ENCODE measurements around the gene NCLN.
A peak's percentile ranks its signal among the peaks of the same experiment; 100 is the strongest.
"Not testable (repeated sequence)": the region's sequence is repeated elsewhere in the genome, so short reads cannot be mapped to it uniquely, and the experiment has no call there.

Gene NCLN

DNA sequence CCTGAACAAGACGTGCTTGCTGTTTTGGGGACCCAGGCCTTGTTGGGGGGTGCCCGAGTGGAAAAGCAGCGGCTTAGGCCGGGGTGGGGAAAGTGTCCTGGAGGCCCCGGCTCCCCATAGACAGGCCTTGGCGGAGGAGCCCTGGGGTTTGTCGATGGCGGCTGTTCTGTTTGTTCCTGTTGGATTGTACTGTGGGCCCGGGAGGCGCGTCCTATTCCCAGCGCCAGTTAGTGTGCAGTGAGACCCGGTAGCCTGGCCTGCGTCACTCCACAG is 11.1 kb downstream of the NCLN start:
- DNase-seq, result no peak

DNA sequence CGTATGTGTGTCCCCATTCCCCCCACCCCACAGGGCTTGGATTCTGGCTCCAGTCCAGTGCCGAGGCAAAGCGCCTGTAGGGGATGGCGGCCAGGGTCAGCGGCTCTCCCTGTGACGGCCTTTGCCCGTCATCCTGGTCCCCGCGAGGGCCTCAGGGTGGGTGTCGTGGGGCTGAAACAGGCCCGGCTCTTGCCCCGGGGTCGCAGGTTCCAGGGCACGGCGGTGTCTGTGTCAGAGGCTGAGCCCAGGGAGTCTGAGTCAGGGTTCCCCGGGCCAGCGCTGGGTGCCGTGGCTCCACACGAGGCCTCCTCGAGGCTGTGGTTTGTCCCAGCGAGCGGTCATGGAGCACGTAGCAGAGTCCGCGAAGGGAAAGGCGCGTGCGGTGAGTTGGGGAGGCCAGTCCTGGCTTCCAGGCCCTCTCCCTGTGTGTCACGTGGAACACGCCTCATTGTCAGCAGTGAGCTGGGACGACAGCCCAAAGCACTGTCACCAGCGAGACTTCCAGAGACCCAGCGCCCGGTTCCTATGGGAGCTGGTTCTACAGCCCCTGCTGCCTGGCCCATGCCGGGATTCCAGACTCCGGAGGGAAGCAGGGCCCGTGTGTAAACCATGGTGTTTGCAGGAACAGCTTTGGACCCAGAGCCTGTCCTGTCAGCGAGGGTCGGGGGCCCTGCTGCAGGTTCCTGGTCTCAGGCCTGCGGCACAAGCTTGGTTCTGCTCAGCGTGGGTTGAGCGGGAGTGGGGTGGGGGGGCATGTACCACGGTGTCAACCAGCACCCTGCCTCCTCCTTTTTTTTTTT is 13.4 kb downstream of the NCLN start:
- no peak for DNase-seq

DNA sequence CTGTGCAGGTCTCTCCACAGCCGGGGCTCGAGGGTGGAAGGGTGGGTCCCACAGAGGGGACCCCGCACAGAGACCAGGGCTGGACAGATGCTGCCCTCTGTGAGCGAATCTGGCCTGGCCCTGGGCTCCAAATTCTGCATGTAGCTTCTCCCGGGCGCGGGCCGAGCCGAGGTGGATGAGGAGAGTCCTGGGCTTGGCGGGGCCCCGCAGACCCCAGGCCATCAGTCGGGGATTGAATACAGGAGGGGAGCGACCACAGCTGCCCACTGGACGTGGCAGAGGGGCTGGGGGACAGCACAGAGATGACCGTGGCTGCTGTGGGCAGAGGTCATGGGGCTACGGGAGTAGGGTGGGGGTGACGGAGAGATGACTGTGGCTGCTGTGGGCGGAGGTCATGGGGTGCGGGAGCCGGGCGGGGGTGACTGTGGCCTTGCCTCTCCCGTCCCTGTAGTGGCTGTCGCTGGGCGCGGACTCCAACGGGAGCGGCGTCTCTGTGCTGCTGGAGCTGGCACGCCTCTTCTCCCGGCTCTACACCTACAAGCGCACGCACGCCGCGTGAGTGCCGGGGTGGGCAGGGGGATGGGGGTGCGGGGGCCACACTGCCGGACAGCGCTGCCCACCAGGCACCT is 15.5 kb downstream of the NCLN start:
- no peak for DNase-seq

DNA sequence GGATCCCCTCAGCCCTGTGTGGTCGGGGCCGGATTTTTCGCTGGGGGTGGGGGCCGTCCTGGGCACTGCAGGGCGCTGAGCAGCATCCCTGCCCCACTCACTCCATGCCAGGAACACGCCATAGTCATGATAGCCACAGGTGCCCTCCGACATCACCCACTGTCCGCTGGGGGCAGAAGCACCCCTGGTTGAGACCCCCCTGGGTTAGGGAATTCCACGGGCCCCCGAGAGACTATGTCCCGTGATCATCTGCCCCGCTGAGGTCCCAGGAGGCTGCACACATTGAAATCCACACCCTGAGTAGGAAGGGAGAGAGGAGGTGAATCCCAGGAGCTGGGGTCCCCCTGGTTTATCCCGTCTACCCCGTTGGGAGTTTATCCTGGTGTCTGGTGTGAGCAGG is 16.2 kb downstream of the NCLN start:
- no peak for DNase-seq

DNA sequence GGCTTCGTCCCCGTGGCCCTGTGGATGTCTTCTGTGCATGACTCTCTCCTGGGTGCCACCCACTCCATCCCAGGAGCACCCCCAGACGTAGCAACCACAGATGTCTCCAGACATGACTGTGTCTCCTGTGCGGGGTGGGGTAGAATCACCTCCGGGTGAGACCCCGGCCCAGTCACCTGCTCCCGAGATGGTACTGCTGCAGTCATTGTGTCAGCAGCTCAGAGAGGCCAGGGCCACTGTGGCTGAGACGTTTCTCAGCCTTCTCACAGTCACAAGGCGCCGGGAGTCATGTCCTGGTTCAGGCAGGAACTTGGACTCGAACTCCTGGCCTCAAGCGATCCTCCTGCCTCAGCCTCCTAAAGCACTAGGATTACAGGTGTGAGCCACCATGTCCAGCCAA is 16.6 kb downstream of the NCLN start:
- no peak for DNase-seq

DNA sequence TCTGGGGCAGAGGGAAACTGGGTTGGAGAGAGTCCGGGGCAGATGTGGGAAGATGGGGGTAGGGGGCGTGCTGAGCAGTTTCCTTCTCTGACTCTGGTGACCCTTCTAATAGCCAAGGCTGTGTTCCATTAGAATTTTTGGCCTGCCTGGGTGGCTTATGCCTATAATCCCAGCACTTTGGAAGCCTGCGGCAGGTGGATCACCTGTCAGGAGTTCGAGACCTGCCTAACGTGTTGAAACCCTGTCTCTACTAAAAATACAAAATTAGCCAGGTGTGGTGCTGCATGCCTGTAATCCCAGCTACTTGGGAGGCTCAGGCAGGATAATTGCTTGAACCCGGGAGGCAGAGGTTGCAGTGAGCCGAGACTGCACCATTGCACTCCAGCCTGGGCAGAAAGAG is 17.2 kb downstream of the NCLN start:
- DNase-seq, result not testable (repeated sequence)

DNA sequence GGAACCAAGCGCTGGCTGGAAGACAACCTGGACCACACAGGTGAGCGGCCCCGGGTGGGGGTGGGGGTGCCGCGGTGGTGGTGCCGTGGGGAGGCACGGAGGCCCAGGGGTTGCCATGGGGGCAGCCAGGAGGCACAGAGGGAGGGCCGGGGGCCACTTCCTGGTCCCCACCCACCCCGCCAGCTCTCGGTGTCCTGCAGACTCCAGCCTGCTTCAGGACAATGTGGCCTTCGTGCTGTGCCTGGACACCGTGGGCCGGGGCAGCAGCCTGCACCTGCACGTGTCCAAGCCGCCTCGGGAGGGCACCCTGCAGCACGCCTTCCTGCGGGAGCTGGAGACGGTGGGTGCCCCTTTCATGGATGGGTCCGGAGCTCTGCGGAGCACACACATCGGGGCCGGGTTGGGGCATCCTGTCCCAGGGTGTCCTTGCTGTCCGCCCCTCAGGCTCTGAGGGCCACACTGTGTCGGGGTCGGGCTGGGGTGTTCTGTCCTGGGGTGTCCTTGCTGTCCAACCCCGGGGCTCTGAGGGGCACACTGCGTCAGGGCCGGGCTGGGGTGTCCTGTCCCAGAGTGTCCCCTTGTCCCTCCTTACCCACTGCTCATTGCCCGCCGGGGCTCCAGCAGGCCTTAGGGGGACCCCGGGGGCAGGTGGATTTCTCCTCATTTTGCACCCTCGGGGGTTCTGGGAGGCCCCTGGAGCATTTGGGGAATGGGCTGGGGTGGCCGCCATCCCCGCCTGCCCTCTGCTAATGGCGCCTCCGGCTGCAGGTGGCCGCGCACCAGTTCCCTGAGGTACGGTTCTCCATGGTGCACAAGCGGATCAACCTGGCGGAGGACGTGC is 18.3 kb downstream of the NCLN start:
- DNase-seq, result no peak

DNA sequence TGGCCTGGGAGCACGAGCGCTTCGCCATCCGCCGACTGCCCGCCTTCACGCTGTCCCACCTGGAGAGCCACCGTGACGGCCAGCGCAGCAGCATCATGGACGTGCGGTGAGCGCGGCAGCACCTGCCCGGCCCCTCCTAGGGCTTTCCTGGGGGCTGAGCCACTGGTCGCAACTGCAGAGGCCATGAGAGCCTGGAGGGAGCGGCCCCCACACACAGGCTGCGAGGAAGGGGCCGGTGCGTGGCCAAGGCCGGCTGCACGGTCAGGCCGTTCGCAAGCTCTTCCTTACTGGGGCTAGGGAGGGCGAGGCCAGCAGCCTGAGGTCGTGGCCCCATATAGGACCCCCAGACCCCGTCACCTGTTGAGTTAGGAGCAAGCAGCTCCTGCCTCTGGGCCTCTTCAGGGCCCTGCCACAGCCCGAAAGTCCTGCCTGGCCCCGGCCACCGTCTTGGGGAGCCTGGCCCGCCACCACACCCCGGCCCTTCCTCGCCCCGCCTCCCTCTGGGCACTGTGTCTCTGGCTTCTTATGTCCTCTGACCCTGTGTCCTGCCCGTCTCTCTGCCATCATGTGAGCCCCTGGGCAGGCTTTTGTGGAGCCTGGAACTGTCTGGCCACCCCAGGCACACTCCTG is 19.0 kb downstream of the NCLN start:
- DNase-seq, result no peak

DNA sequence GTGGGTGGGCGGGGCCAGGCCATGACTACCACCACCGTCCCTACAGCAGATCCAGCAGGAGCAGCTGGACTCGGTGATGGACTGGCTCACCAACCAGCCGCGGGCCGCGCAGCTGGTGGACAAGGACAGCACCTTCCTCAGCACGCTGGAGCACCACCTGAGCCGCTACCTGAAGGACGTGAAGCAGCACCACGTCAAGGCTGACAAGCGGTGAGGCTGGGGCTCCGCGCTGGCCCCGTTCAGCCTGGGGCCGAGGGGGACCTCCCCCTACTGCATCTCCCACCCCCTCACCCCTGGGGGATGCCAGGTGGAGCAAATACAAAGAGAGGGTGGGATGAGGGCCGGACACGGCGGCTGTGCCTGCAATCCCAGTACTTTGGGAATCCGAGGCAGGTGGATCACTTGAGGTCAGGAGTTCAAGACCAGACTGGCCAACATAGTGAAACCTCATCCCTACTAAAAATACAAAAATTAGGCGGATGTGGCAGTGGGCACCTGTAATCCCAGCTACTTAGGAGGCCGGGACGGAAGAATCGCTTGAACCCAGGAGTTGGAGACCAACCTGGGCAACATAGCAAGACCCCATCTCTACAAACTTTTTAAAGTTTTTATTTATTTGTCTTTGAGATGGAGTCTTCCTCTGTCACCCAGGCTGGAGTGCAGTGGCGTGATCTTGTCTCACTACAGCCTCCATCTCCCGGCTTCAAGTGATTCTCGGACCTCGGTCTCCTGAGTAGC is 20.7 kb downstream of the NCLN start:
- DNase-seq, result no peak

DNA sequence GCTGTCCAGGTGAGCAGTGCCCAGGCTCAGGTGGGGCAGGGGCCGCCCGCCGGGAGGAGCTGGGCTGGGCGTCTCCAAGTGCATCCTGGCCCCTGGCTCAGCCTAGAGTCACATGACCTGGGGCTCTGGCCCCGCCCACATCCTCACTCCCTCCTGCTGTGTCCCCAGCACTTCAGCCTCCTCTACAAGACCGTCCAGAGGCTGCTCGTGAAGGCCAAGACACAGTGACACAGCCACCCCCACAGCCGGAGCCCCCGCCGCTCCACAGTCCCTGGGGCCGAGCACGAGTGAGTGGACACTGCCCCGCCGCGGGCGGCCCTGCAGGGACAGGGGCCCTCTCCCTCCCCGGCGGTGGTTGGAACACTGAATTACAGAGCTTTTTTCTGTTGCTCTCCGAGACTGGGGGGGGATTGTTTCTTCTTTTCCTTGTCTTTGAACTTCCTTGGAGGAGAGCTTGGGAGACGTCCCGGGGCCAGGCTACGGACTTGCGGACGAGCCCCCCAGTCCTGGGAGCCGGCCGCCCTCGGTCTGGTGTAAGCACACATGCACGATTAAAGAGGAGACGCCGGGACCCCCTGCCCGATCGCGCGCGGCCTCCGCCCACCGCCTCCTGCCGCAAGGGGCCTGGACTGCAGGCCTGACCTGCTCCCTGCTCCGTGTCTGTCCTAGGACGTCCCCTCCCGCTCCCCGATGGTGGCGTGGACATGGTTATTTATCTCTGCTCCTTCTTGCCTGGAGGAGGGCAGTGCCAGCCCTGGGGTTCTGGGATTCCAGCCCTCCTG is 21.9 kb downstream of the NCLN start:
- DNase-seq, result no peak

DNA sequence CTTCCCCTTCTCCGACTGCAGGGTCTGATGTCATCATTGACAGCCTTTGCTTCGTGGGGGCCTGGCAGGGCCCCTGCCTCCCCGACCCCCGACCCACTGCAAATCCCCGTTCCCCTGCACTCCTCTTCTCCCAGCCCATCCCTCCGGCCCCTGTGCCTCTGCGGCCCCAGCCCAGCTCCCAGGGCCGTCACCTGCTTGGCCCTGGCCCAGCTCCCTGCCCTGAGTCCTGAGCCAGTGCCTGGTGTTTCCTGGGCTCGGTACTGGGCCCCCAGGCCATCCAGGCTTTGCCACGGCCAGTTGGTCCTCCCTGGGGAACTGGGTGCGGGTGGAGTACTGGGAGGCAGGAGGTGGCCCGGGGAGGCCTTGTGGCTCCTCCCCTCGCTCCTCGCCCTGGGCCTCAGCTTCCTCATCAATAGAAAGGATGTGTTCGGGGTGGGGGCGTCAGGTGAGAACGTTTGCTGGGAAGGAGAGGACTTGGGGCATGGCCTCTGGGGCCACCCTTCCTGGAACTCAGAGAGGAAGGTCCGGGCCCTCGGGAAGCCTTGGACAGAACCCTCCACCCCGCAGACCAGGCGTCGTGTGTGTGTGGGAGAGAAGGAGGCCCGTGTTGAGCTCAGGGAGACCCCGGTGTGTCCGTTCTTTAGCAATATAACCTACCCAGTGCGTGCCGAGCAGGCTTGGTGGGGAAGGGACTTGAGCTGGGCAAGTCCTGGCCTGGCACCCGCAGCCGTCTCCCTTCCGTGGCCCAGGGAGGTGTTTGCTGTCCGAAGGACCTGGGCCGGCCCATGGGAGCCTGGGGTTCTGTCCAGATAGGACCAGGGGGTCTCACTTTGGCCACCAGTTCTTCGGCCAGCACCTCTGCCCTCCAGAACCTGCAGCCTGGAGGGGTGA is 22.8 kb downstream of the NCLN start:
- no peak for DNase-seq

DNA sequence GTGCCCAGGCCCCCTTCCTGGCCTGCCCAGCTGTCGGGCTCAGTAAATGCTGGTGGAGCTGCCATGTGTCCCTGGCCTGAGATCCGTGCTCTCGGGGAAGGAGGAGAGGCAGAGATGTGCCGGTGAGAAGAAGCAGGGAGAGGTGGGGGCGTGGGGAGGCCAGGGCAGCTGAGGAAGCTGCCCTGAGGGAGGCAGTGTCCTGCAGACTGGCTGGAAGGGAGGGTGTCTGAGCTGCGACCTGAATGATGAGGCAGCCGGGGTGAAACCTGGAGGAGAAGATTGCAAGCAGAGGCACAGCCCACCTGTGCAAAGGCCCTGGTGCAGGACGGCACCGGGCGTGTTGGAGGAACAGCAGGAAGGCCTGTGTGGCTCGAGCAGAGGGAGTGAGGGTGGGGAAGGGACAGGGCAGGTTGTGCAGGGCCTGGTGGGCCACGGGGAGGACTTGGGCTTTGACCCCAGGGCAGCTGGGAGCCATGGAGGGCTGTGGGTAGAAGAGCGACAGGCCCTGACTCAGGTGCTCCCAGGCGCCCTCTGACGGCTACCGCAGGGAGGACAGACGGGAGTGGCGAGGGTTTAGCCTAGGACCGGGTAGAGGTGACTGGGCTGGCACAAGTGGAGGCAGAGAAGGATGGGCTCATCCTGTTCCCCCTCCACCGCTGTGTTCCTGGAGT is 24.8 kb downstream of the NCLN start:
- DNase-seq, result peak in 3 of 56 donors; percentile 22 to 27 (median 23)

DNA sequence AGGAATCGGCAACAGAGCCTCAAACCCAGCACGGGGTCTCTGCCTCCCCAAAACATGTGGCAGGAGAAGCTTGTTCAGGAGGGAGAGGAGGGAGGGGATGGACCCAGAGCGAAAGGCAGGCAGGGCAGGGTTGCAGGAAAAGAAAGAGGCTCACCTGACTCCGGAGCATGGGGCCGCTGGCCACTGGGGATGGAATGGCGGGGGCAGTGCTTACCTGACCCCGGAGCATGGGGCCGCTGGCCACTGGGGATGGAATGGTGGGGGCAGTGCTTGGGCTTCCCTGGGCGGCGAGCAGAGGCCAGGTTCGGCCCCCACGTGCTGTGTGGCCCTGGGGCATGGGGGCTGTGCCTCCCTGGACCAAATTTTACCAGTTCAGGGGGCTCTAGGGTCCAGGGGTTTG is 25.5 kb downstream of the NCLN start:
- no peak for DNase-seq

DNA sequence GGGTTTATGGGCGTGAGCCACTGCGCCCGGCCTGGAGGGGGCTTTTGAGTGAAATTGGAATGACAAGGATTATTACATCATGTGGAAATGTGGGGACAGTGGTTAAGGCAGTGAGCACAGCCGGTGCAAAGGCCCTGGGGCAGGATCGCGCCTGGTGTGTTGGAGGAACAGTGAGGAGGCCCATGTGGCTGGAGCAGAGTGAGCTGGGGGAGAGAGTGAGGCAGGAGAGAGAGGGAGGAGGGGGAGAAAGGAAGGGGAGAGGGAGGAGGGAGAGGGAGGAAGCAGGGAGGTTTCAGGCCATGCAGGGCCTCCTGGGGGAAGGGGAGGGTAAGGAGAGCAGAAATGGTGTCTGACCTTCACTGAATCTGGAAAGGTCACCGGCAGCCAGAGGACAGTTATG is 27.4 kb downstream of the NCLN start:
- DNase-seq, result no peak

DNA sequence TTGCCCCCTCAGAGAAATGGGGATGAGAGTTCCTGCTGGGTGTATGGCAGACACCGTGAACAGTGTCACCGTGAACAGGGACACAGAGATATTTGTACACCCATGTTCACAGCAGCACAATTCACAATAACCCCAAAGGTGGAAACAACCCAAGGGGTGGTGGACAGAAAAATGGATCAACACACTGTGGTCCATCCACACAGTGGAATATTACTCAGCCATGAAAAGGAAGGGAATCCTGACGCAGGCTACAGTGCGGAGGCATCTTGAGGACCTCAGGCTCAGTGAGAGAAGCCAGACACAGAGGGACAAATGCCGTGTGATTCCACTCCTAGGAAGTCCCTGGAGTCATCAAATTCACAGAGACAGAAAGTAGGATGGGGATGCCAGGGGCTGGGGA is 31.1 kb downstream of the NCLN start:
- no peak for DNase-seq

DNA sequence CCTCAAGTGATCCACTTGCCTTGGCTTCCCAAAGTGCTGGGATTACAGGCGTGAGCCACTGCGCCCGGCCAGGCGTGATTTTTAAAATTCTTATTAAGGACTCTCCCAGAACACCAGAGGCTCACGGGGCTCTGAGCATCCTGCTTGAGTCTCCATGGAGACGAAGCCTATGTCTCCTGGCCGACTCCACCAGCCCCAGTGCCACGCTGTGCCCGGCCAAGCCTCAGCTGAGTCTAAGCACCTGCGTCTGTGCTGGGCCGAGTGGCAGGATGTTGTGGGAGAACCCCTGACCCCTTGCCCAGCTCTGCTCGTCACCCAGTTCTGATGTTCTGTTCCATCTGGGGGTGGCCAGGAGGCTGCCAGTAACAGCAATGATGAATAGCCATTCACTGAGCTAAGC is 34.8 kb downstream of the NCLN start:
- DNase-seq, result no peak

DNA sequence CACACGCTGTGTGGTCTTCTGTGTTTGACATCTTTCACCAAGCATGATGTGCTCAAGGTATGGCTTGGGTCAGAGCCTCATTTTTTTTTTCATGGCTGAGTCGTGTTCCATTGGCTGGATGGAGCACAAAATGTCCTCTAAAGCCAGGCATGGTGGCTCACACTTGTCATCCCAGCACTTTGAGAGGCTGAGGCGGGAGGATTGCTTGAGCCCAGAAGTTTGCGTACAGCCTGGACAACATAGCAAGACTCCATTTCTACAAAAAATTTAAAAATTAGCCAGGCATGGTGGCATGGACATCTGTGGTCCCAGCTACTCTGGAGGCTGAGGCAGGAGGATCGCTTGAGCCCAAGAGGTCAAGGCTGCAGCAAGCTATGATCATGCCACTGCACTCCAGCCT is 35.8 kb downstream of the NCLN start:
- DNase-seq, result not testable (repeated sequence)

DNA sequence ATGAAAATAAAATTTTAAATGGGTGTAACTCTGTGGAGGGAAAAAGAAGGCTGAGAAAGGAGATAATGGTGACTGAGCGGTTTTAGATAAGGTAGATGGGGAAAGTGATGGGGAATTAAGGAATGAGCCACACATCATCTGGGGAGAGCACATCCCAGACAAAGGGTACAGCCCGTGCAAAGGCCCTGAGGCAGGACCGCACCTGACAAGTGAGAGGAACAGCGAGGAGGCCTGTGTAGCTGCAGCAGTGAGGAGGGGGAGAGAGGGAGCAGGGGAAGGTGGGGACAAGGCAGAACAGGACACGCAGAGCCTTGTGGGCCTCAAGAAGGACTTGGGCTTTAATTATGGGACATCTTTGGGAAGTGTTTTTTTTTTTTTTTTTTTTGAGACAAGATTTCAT is 37.0 kb downstream of the NCLN start:
- no peak for DNase-seq
